WTC11 (cell line): ENCODE measurements around the gene BIRC5.

ENCODE experiments used
- ATF6 ChIP-seq: sonication (generic); formaldehyde crosslinking; IDR thresholded peaks from 2 replicates; pipeline ENCODE4 v1.8.1; 2023; ENCODE audit warnings: mild to moderate bottlenecking, missing genetic modification reagents
- CBFB ChIP-seq: sonication (generic); formaldehyde crosslinking; IDR thresholded peaks from 2 replicates; pipeline ENCODE4 v1.8.1; 2022; ENCODE audit warnings: mild to moderate bottlenecking, low read depth, missing genetic modification reagents
- CTCF ChIP-seq: fragments of 200-600 bp; IDR thresholded peaks from 2 replicates; pipeline ENCODE4 v1.8.0; 2022; ENCODE audit warnings: antibody characterized with exemption
- NFE2L1 ChIP-seq: sonication (generic); formaldehyde crosslinking; IDR thresholded peaks from 2 replicates; pipeline ENCODE4 v1.8.1; 2023; ENCODE audit warnings: missing genetic modification reagents
- NFYB ChIP-seq: sonication (generic); formaldehyde crosslinking; conservative IDR thresholded peaks from 2 replicates; pipeline ENCODE4 v1.8.0; 2022; ENCODE audit warnings: low read depth, missing genetic modification reagents

GRCh38 chr17:78225088-78225865 lies 11.2 kb downstream of the BIRC5 start:
- TF ChIP-seq CBFB (CRISPR knock-in tag): no peak
- no peak for TF ChIP-seq CTCF
- TF ChIP-seq NFE2L1 (CRISPR knock-in tag): no peak
- TF ChIP-seq ATF6 (CRISPR knock-in tag): no peak
- no peak for TF ChIP-seq NFYB
